ENCODE measurements around the gene SP140L. TPM values are rescaled to one million over a fixed set of nuclear protein-coding genes. Genes with fewer than 3 reads are reported as not detected.
A peak's percentile ranks its signal among the peaks of the same experiment; 100 is the strongest.

The SP140L gene
- total and polyA plus RNA-seq, 2 experiments from 2014 or later: 8.0 to 11.5 TPM

DNA sequence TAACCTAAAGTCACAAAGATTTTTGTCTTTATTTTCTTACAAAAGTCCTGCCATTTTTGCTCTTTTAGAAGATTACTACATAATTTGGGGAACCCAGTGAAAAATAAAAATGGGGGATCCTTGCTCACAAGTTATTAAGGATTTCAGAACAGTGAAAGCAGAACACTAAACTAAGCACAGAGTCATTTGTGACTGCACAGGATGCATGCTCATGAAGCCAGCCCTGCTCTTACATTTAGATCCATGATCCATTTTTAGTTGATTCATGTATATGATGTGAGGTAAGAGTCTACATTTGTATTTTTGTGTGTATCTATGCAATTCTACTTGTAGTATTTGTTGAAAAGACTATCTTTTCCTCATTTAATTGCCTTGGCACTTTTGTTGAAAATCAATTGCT is 21.8 kb downstream of the SP140L start:
- H3K27me3 ChIP-seq (replicated peaks; ENCODE audit: insufficient read depth): no peaks in the 10 kb centered on the region
- H3K9me2 ChIP-seq (ENCODE audit: insufficient read depth): no peaks in the 10 kb centered on the region
- H3K79me2 ChIP-seq (ENCODE audit: insufficient read depth): peaks cover 69% of the 10 kb centered on the region
- H3F3A ChIP-seq (ENCODE audit: insufficient read depth): peaks cover 2% of the 10 kb centered on the region; the same call in 1 of the 2 replicates
- H3K4me1 ChIP-seq (ENCODE audit: insufficient read depth): no peaks in the 10 kb centered on the region
- H3K36me3 ChIP-seq (ENCODE audit: low read depth): peaks cover 14% of the 10 kb centered on the region
- no peak for TF ChIP-seq EZH2phosphoT487 (IDR thresholded peaks at IDR 0.05; ENCODE audit: insufficient read depth, low read depth)
- TF ChIP-seq EZH2 (IDR thresholded peaks at IDR 0.05; ENCODE audit: insufficient read depth, poor library complexity, severe bottlenecking): no peak
- H2AFZ ChIP-seq: no peak overlapping the region
- H4K20me1 ChIP-seq (ENCODE audit: insufficient read depth): no peaks in the 10 kb centered on the region; the same call in 1 of the 2 replicates
- no peak overlapping the region for H3K9ac ChIP-seq
- no peak overlapping the region for H3K27ac ChIP-seq
- DNase-seq: no peak
- in situ Hi-C loops (cut with MboI): no loop called here
- no peaks in the 10 kb centered on the region for H3K9me3 ChIP-seq (ENCODE audit: low read depth)
- no peak overlapping the region for H3K4me3 ChIP-seq
- no peak overlapping the region for H3K4me2 ChIP-seq (ENCODE audit: unreplicated experiment)

DNA sequence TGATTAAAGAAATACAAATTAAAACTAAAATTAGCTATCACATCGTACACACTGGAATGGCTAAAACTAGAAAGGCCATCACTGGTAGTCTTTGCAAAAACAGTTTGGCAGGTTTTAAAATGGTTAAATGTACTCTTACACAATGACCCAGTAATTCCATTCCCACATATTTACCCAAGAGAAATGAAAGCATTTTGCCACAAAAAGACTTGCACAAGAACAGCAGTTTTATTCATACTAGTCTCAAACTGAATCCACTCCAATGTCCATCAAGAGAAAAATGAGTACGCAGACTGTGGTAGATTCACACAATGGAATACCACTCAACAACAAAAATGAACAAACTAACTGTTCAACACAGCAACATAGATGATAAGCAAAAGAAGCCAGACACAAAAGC is 29.1 kb downstream of the SP140L start:
- no peaks in the 10 kb centered on the region for H3K9me3 ChIP-seq (ENCODE audit: low read depth)
- peaks cover 6% of the 10 kb centered on the region; the same call in 1 of the 2 replicates for H3F3A ChIP-seq (ENCODE audit: insufficient read depth)
- H3K4me1 ChIP-seq (ENCODE audit: insufficient read depth): peaks cover 13% of the 10 kb centered on the region; the same call in 1 of the 2 replicates
- DNase-seq: peak; percentile 51
- H3K4me3 ChIP-seq: no peak overlapping the region
- WGBS, 2 experiments (ENCODE audit: low coverage in 1 of 2, low lambda C conversion rate in 2 of 2, missing lambda C conversion rate in 2 of 2): 90 to 94% methylated on average over 2 of the region's 2 CpGs
- no peaks in the 10 kb centered on the region for H3K9me2 ChIP-seq (ENCODE audit: insufficient read depth)
- H3K36me3 ChIP-seq (ENCODE audit: low read depth): no peaks in the 10 kb centered on the region; the same call in 1 of the 2 replicates
- no peak overlapping the region for H3K9ac ChIP-seq
- H3K79me2 ChIP-seq (ENCODE audit: insufficient read depth): peaks cover 12% of the 10 kb centered on the region; the same call in 1 of the 2 replicates
- no peak overlapping the region for H2AFZ ChIP-seq
- H3K4me2 ChIP-seq (ENCODE audit: unreplicated experiment): no peak overlapping the region
- TF ChIP-seq EZH2phosphoT487 (IDR thresholded peaks at IDR 0.05; ENCODE audit: insufficient read depth, low read depth): no peak
- TF ChIP-seq EZH2 (IDR thresholded peaks at IDR 0.05; ENCODE audit: insufficient read depth, poor library complexity, severe bottlenecking): no peak
- no peak overlapping the region for H3K27ac ChIP-seq
- in situ Hi-C loops (cut with MboI): no loop called here
- no peaks in the 10 kb centered on the region for H3K27me3 ChIP-seq (replicated peaks; ENCODE audit: insufficient read depth)
- H4K20me1 ChIP-seq (ENCODE audit: insufficient read depth): no peaks in the 10 kb centered on the region

DNA sequence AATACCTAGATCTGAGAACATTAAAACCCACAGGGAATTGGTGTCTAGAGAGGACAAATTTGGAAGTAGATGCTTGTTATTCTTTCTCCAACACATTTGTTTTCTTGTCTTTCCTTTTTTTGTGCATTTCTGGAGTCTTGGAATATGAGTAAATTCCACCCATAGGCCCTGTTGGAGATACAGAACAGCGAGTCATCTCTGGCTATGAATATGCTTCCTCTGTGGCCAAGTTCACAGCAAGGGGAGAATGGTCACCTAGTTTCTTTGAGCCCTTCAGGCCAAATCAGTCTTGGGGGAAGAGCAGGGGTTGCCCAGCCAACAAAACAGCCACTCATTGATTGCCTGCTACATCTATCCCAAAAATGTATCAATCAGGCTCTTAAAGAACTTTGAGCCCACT is 31.3 kb downstream of the SP140L start:
- in situ Hi-C loops (cut with MboI): no loop called here
- peaks cover 6% of the 10 kb centered on the region; the same call in 1 of the 2 replicates for H3F3A ChIP-seq (ENCODE audit: insufficient read depth)
- no peak overlapping the region for H3K4me3 ChIP-seq
- H3K9ac ChIP-seq: no peak overlapping the region
- no peaks in the 10 kb centered on the region for H3K9me3 ChIP-seq (ENCODE audit: low read depth)
- no peak overlapping the region for H3K4me2 ChIP-seq (ENCODE audit: unreplicated experiment)
- peaks cover 13% of the 10 kb centered on the region; the same call in 1 of the 2 replicates for H3K4me1 ChIP-seq (ENCODE audit: insufficient read depth)
- no peak overlapping the region for H2AFZ ChIP-seq
- peak; percentile 74 for DNase-seq
- H3K79me2 ChIP-seq (ENCODE audit: insufficient read depth): peaks cover 10% of the 10 kb centered on the region; the same call in 1 of the 2 replicates
- H3K27me3 ChIP-seq (replicated peaks; ENCODE audit: insufficient read depth): no peaks in the 10 kb centered on the region
- WGBS, 2 experiments (ENCODE audit: low coverage in 1 of 2, low lambda C conversion rate in 2 of 2, missing lambda C conversion rate in 2 of 2): 95 to 100% methylated on average over 1 of the region's 1 CpG
- no peak for TF ChIP-seq EZH2phosphoT487 (IDR thresholded peaks at IDR 0.05; ENCODE audit: insufficient read depth, low read depth)
- no peak for TF ChIP-seq EZH2 (IDR thresholded peaks at IDR 0.05; ENCODE audit: insufficient read depth, poor library complexity, severe bottlenecking)
- no peaks in the 10 kb centered on the region; the same call in 1 of the 2 replicates for H3K36me3 ChIP-seq (ENCODE audit: low read depth)
- H4K20me1 ChIP-seq (ENCODE audit: insufficient read depth): no peaks in the 10 kb centered on the region
- H3K27ac ChIP-seq: no peak overlapping the region
- no peaks in the 10 kb centered on the region for H3K9me2 ChIP-seq (ENCODE audit: insufficient read depth)

DNA sequence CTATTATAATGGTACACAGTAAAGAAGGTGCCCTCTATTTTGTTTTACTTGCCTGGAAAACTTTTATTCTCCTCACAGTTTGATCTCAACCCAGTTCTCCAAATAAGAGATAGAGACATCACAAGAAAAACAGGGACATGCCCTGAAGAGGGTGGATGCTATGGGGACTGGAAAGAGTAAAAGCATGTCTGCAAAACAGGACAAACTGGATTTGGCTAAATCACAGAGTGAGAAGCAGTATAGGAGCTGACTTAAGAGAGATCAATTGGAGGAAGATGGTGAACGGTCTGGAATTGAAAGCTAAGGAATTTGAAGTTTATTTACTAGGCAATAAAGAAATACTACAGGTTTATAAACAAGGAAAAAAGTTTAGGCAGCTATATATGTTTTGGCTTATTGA is 33.0 kb downstream of the SP140L start:
- Histone ChIP-seq H3K4me1 (ENCODE audit: insufficient read depth) (peaks cover 13% of the 10 kb centered on the region; the same call in 1 of the 2 replicates), H3K4me3 (no peak overlapping the region), H3K9ac (no peak overlapping the region), H3K9me2 (ENCODE audit: insufficient read depth) (no peaks in the 10 kb centered on the region), H3K79me2 (ENCODE audit: insufficient read depth) (no peaks in the 10 kb centered on the region), H3K4me2 (ENCODE audit: unreplicated experiment) (no peak overlapping the region), H3K27me3 (replicated peaks; ENCODE audit: insufficient read depth) (no peaks in the 10 kb centered on the region), H4K20me1 (ENCODE audit: insufficient read depth) (no peaks in the 10 kb centered on the region), H3K27ac (no peak overlapping the region), H3F3A (ENCODE audit: insufficient read depth) (peaks cover 6% of the 10 kb centered on the region; the same call in 1 of the 2 replicates), H3K9me3 (ENCODE audit: low read depth) (no peaks in the 10 kb centered on the region), H3K36me3 (ENCODE audit: low read depth) (no peaks in the 10 kb centered on the region; the same call in 1 of the 2 replicates), H2AFZ (no peak overlapping the region)
- TF ChIP-seq EZH2phosphoT487 (IDR thresholded peaks at IDR 0.05; ENCODE audit: insufficient read depth, low read depth): no peak
- no peak for TF ChIP-seq EZH2 (IDR thresholded peaks at IDR 0.05; ENCODE audit: insufficient read depth, poor library complexity, severe bottlenecking)
- no peak for DNase-seq
- in situ Hi-C loops (cut with MboI): no loop called here
- 58 to 67% methylated on average over 1 of the region's 1 CpG for WGBS, 2 experiments (ENCODE audit: low coverage in 1 of 2, low lambda C conversion rate in 2 of 2, missing lambda C conversion rate in 2 of 2)
